ENCODE data around the gene SVOP. TPM values are rescaled to one million over a fixed set of nuclear protein-coding genes. Genes with fewer than 3 reads are reported as not detected.

Gene SVOP
- total and polyA plus RNA-seq, 2 donors (not counting 1 experiment from before 2014, with no cell fraction given): not detected

GRCh38 chr12:108928695-108929094 lies 92.2 kb downstream of the SVOP start:
- H3K9ac ChIP-seq (ENCODE audit: low read length): no peak overlapping the region

GRCh38 chr12:108922918-108923317 lies 98.0 kb downstream of the SVOP start:
- TF ChIP-seq EZH2 (IDR thresholded peaks at IDR 0.05; ENCODE audit: borderline replicate concordance, insufficient read depth, low read depth, low read length, poor library complexity, severe bottlenecking): no peak
- peaks cover 5 to 7% of the 10 kb centered on the region in 2 donors for H3K4me1 ChIP-seq (ENCODE audit: control insufficient read depth in 2 of 2, insufficient read depth in 2 of 2, low read length in 2 of 2)
- peaks cover 0 to 15% (median 10%) of the 10 kb centered on the region in 3 donors for H3K9me3 ChIP-seq (ENCODE audit: control extremely low read depth in 1 of 3, control insufficient read depth in 2 of 3, insufficient read depth in 1 of 3, low read length in 2 of 3)
- no peak overlapping the region for H3K27ac Mint-ChIP-seq
- H3K36me3 ChIP-seq (replicated peaks in 1 of 2; ENCODE audit: control extremely low read depth in 1 of 2, control insufficient read depth in 1 of 2, extremely low read depth in 1 of 2, insufficient read depth in 2 of 2, low read length in 1 of 2): no peaks in the 10 kb centered on the region
- H3K27ac ChIP-seq (ENCODE audit: low read length in 2 of 2): no peak overlapping the region
- no peak overlapping the region for H3K4me2 ChIP-seq (replicated peaks; ENCODE audit: low read depth, low read length, poor library complexity, severe bottlenecking)
- POLR2A ChIA-PET: no interaction called here
- H3K4me3 Mint-ChIP-seq: no peak overlapping the region
- WGBS (ENCODE audit: insufficient coverage): 100% methylated on average over 1 of the region's 3 CpGs
- H3K9ac ChIP-seq (ENCODE audit: low read length): no peak overlapping the region
- ATAC-seq (ENCODE audit: low read depth) (no peak), DNase-seq (no peak)
- H3K27me3 Mint-ChIP-seq: peaks cover 3% of the 10 kb centered on the region
- no peaks in the 10 kb centered on the region for H4K20me1 ChIP-seq (ENCODE audit: control insufficient read depth, insufficient read depth, low read length, poor library complexity, severe bottlenecking)
- H3K79me2 ChIP-seq (ENCODE audit: control insufficient read depth, insufficient read depth, low read length): no peaks in the 10 kb centered on the region
- H3K4me1 Mint-ChIP-seq: peaks cover 18% of the 10 kb centered on the region
- no peaks in the 10 kb centered on the region for H3K27me3 ChIP-seq (replicated peaks in 1 of 4; ENCODE audit: control extremely low read depth in 1 of 4, control insufficient read depth in 3 of 4, insufficient read depth in 4 of 4, low read length in 3 of 4)
- intact Hi-C loops (cut with micrococcal nuclease): no loop called here
- H3K9me3 Mint-ChIP-seq (ENCODE audit: insufficient read depth): peaks cover 6% of the 10 kb centered on the region
- H3K4me3 ChIP-seq (ENCODE audit: control extremely low read depth in 1 of 5, extremely low read depth in 1 of 5, insufficient read depth in 1 of 5, low read depth in 2 of 5, low read length in 4 of 5): no peak overlapping the region
- H2AFZ ChIP-seq (ENCODE audit: insufficient read depth, low read depth, low read length, poor library complexity, severe bottlenecking): no peak overlapping the region
- CTCF ChIA-PET: interaction anchor here (1.5 kb wide), 1 partner anchor 39 kb away, joined by 3 read pairs; no protein-coding TSS in a partner anchor

More at GRCh38 chr12:108928695-108929094, 92.2 kb downstream of the SVOP start:
- H4K20me1 ChIP-seq (ENCODE audit: control insufficient read depth, insufficient read depth, low read length, poor library complexity, severe bottlenecking): no peaks in the 10 kb centered on the region
- H3K4me1 ChIP-seq (ENCODE audit: control insufficient read depth in 2 of 2, insufficient read depth in 2 of 2, low read length in 2 of 2): peaks cover 16 to 24% of the 10 kb centered on the region in 2 donors
- H2AFZ ChIP-seq (ENCODE audit: insufficient read depth, low read depth, low read length, poor library complexity, severe bottlenecking): no peak overlapping the region
- ChIA-PET POLR2A (no interaction called here), CTCF (no interaction called here)
- intact Hi-C loops (cut with micrococcal nuclease): no loop called here
- no peaks in the 10 kb centered on the region for H3K9me3 ChIP-seq (ENCODE audit: control extremely low read depth in 1 of 3, control insufficient read depth in 2 of 3, insufficient read depth in 1 of 3, low read length in 2 of 3)
- H3K27me3 ChIP-seq (replicated peaks in 1 of 4; ENCODE audit: control extremely low read depth in 1 of 4, control insufficient read depth in 3 of 4, insufficient read depth in 4 of 4, low read length in 3 of 4): no peaks in the 10 kb centered on the region
- H3K36me3 ChIP-seq (replicated peaks in 1 of 2; ENCODE audit: control extremely low read depth in 1 of 2, control insufficient read depth in 1 of 2, extremely low read depth in 1 of 2, insufficient read depth in 2 of 2, low read length in 1 of 2): no peaks in the 10 kb centered on the region
- no peak overlapping the region for H3K27ac ChIP-seq (ENCODE audit: low read length in 2 of 2)
- ATAC-seq (ENCODE audit: low read depth): no peak
- no peak for DNase-seq
- Mint-ChIP-seq H3K9me3 (ENCODE audit: insufficient read depth) (peaks cover 2% of the 10 kb centered on the region), H3K4me1 (peaks cover 35% of the 10 kb centered on the region), H3K27ac (no peak overlapping the region), H3K4me3 (no peak overlapping the region), H3K27me3 (peaks cover 4% of the 10 kb centered on the region)
- 97% methylated on average over 8 of the region's 8 CpGs for WGBS (ENCODE audit: insufficient coverage)
- no peak for TF ChIP-seq CTCF (IDR thresholded peaks at IDR 0.05)
- TF ChIP-seq EZH2 (IDR thresholded peaks at IDR 0.05; ENCODE audit: borderline replicate concordance, insufficient read depth, low read depth, low read length, poor library complexity, severe bottlenecking): no peak
- H3K4me3 ChIP-seq (ENCODE audit: control extremely low read depth in 1 of 5, extremely low read depth in 1 of 5, insufficient read depth in 1 of 5, low read depth in 2 of 5, low read length in 4 of 5): no peak overlapping the region
- no peaks in the 10 kb centered on the region for H3K79me2 ChIP-seq (ENCODE audit: control insufficient read depth, insufficient read depth, low read length)
- no peak overlapping the region for H3K4me2 ChIP-seq (replicated peaks; ENCODE audit: low read depth, low read length, poor library complexity, severe bottlenecking)

Measured in B cell (primary cell).